ENCODE data around the gene TRIP10.
"Not testable (repeated sequence)": the region's sequence is repeated elsewhere in the genome, so short reads cannot be mapped to it uniquely, and the experiment has no call there.

The TRIP10 gene

GRCh38 chr19:6797646-6798045 lies 58.2 kb downstream of the TRIP10 start:
- peak; percentile 42 to 81 (median 76) for DNase-seq

GRCh38 chr19:6800160-6800790 lies 60.8 kb downstream of the TRIP10 start:
- DNase-seq, result not testable (repeated sequence)

GRCh38 chr19:6800991-6801484 lies 61.6 kb downstream of the TRIP10 start:
- no peak for DNase-seq

Measured in suppressor macrophage (primary cell).